HG03060 (cell line): ENCODE measurements around the gene LIX1.
A peak's percentile ranks its signal among the peaks of the same experiment; 100 is the strongest.
"Not testable (repeated sequence)": the region's sequence is repeated elsewhere in the genome, so short reads cannot be mapped to it uniquely, and the experiment has no call there.

Experiments
- ATAC-seq: cut with Tn5 transposase; IDR thresholded peaks from one replicate; pipeline ENCODE4 v1.9.1; 2021; ENCODE audit warnings: low read depth, moderate number of reproducible peaks; ENCODE audit not compliant: unreplicated experiment

The LIX1 gene

GRCh38 chr5:97106216-97106581 lies 36.2 kb downstream of the LIX1 start:
- ATAC-seq: no peak

GRCh38 chr5:97105501-97106215 lies 36.8 kb downstream of the LIX1 start:
- ATAC-seq: no peak

GRCh38 chr5:97102010-97102470 lies 40.4 kb downstream of the LIX1 start:
- ATAC-seq: no peak

- no peak for ATAC-seq
These were observed 41.1 kb downstream of the LIX1 start for GRCh38 chr5:97101189-97101910.

GRCh38 chr5:97100476-97100875 lies 41.9 kb downstream of the LIX1 start:
- ATAC-seq: no peak

GRCh38 chr5:97098922-97099321 lies 43.5 kb downstream of the LIX1 start:
- no peak for ATAC-seq

- ATAC-seq: no peak
These were observed 44.8 kb downstream of the LIX1 start for GRCh38 chr5:97097326-97098230.

- ATAC-seq: no peak
These were observed 45.6 kb downstream of the LIX1 start for GRCh38 chr5:97096846-97097245.

GRCh38 chr5:97096191-97096590 lies 46.2 kb downstream of the LIX1 start:
- no peak for ATAC-seq

GRCh38 chr5:97095318-97095732 lies 47.1 kb downstream of the LIX1 start:
- peak; percentile 13 for ATAC-seq

GRCh38 chr5:97094579-97095317 lies 47.7 kb downstream of the LIX1 start:
- peak; percentile 97 for ATAC-seq

GRCh38 chr5:97093193-97093592 lies 49.2 kb downstream of the LIX1 start:
- no peak for ATAC-seq

- ATAC-seq: no peak
These were observed 51.5 kb downstream of the LIX1 start for GRCh38 chr5:97090944-97091343.

GRCh38 chr5:97089149-97089801 lies 53.1 kb downstream of the LIX1 start:
- ATAC-seq: no peak

GRCh38 chr5:97088774-97089148 lies 53.6 kb downstream of the LIX1 start:
- ATAC-seq: no peak

GRCh38 chr5:97087138-97087537 lies 55.3 kb downstream of the LIX1 start:
- no peak for ATAC-seq

GRCh38 chr5:97085459-97086181 lies 56.8 kb downstream of the LIX1 start:
- no peak for ATAC-seq

GRCh38 chr5:97084782-97085458 lies 57.5 kb downstream of the LIX1 start:
- ATAC-seq: not testable (repeated sequence)
